RPMI7951 (cell line): ENCODE data around the gene SIAE. TPM values are rescaled to one million over a fixed set of nuclear protein-coding genes. Genes with fewer than 3 reads are reported as not detected.

ENCODE experiments used
- DNase-seq: peaks from one replicate; pipeline ENCODE4 v3.0.0-alpha.2; 2012; ENCODE audit warnings: low read depth
- total RNA-seq: library from RNA; depleted of rRNA; stranded (reverse); fragments of >200 nt; shearing (Covaris generic); gene quantifications from 2 replicates; pipeline ENCODE4 v1.2.3, GENCODE V29; 2014; rRNA removed

The SIAE gene
- 6.7 and 12.0 TPM in 2 replicates for total RNA-seq

- peak; percentile 97 for DNase-seq
These were observed at the start of gene SIAE, which contains the start of gene SPA17 for GRCh38 chr11:124673333-124674167. SIAE (minus strand) TSS chr11:124673739; CDS start chr11:124673708, 31 bp downstream. SPA17 (plus strand) TSS chr11:124673904; CDS start chr11:124675265, 1,361 bp downstream.

- no peak for DNase-seq
These were observed 48.6 kb upstream of the SIAE start for GRCh38 chr11:124722176-124722575.

GRCh38 chr11:124719534-124719933, 46.0 kb upstream of the SIAE start:
- no peak for DNase-seq

- no peak for DNase-seq
These were observed 45.3 kb upstream of the SIAE start for GRCh38 chr11:124718801-124719200.

GRCh38 chr11:124717786-124718651, 44.5 kb upstream of the SIAE start:
- DNase-seq: peak; percentile 48

- DNase-seq: peak; percentile 35
These were observed 43.9 kb upstream of the SIAE start for GRCh38 chr11:124717421-124717785.

- DNase-seq: peak; percentile 37
These were observed 43.1 kb upstream of the SIAE start for GRCh38 chr11:124716591-124716990.

GRCh38 chr11:124712392-124712791, 38.9 kb upstream of the SIAE start:
- DNase-seq: no peak

GRCh38 chr11:124707829-124708228, 34.3 kb upstream of the SIAE start:
- no peak for DNase-seq

- no peak for DNase-seq
These were observed 26.5 kb upstream of the SIAE start for GRCh38 chr11:124700028-124700427.

- no peak for DNase-seq
These were observed 26.0 kb upstream of the SIAE start for GRCh38 chr11:124699547-124699946.

- DNase-seq: no peak
These were observed 19.6 kb upstream of the SIAE start for GRCh38 chr11:124693142-124693541.

GRCh38 chr11:124682443-124682842, 8.9 kb upstream of the SIAE start:
- no peak for DNase-seq

GRCh38 chr11:124681421-124681820, 7.9 kb upstream of the SIAE start:
- no peak for DNase-seq

- no peak for DNase-seq
These were observed 4.9 kb upstream of the SIAE start for GRCh38 chr11:124678416-124678815.

- peak; percentile 24 for DNase-seq
These were observed 2.8 kb upstream of the SIAE start for GRCh38 chr11:124676386-124676785.

GRCh38 chr11:124674571-124674970, 1.0 kb upstream of the SIAE start:
- DNase-seq: no peak

GRCh38 chr11:124674168-124674517, 604 bp upstream of the SIAE start:
- DNase-seq: no peak

- DNase-seq: no peak
These were observed 863 bp downstream of the SIAE start for GRCh38 chr11:124672536-124673215.

- DNase-seq: peak; percentile 5
These were observed 2.8 kb downstream of the SIAE start for GRCh38 chr11:124670732-124671131.

GRCh38 chr11:124669193-124669592, 4.3 kb downstream of the SIAE start:
- peak; percentile 53 for DNase-seq

- no peak for DNase-seq
These were observed 5.9 kb downstream of the SIAE start for GRCh38 chr11:124667601-124668000.
